ENCODE results near the gene THRB.

The THRB gene

GRCh38 chr3:24086206-24086605 is 408.4 kb downstream of the THRB start:
- no peak for DNase-seq (ENCODE audit: low read depth)
- TF ChIP-seq, protein P1, sequence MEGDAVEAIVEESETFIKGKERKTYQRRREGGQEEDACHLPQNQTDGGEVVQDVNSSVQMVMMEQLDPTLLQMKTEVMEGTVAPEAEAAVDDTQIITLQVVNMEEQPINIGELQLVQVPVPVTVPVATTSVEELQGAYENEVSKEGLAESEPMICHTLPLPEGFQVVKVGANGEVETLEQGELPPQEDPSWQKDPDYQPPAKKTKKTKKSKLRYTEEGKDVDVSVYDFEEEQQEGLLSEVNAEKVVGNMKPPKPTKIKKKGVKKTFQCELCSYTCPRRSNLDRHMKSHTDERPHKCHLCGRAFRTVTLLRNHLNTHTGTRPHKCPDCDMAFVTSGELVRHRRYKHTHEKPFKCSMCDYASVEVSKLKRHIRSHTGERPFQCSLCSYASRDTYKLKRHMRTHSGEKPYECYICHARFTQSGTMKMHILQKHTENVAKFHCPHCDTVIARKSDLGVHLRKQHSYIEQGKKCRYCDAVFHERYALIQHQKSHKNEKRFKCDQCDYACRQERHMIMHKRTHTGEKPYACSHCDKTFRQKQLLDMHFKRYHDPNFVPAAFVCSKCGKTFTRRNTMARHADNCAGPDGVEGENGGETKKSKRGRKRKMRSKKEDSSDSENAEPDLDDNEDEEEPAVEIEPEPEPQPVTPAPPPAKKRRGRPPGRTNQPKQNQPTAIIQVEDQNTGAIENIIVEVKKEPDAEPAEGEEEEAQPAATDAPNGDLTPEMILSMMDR (IDR thresholded peaks at IDR 0.05; ENCODE audit: control insufficient read depth, insufficient read depth, low read depth, low read length, missing control alignments), result no peak
- H3K4me3 ChIP-seq (ENCODE audit: control insufficient read depth, low read depth, low read length), result no peak overlapping the region

- no peak for DNase-seq (ENCODE audit: low read depth)
- TF ChIP-seq, protein P1 (IDR thresholded peaks at IDR 0.05; ENCODE audit: control insufficient read depth, insufficient read depth, low read depth, low read length, missing control alignments), result no peak
These were observed 422.5 kb downstream of the THRB start for GRCh38 chr3:24072193-24072592.

GRCh38 chr3:24069045-24069444 is 425.6 kb downstream of the THRB start:
- H3K4me3 ChIP-seq (ENCODE audit: control insufficient read depth, low read depth, low read length), result no peak overlapping the region
- DNase-seq (ENCODE audit: low read depth), result no peak
- TF ChIP-seq, protein P1 (IDR thresholded peaks at IDR 0.05; ENCODE audit: control insufficient read depth, insufficient read depth, low read depth, low read length, missing control alignments), result no peak

More at GRCh38 chr3:24072193-24072592, 422.5 kb downstream of the THRB start:
- H3K4me3 ChIP-seq (ENCODE audit: control insufficient read depth, low read depth, low read length), result no peak overlapping the region

GRCh38 chr3:24067483-24067882 is 427.2 kb downstream of the THRB start:
- no peak for DNase-seq (ENCODE audit: low read depth)
- no peak overlapping the region for H3K4me3 ChIP-seq (ENCODE audit: control insufficient read depth, low read depth, low read length)
- TF ChIP-seq, protein P1 (IDR thresholded peaks at IDR 0.05; ENCODE audit: control insufficient read depth, insufficient read depth, low read depth, low read length, missing control alignments), result no peak
